ENCODE results near the gene ALPI. TPM values are rescaled to one million over a fixed set of nuclear protein-coding genes. Genes with fewer than 3 reads are reported as not detected.

The ALPI gene
- total and polyA plus RNA-seq, 4 donors, result 0.20 TPM; not detected in 3

DNA sequence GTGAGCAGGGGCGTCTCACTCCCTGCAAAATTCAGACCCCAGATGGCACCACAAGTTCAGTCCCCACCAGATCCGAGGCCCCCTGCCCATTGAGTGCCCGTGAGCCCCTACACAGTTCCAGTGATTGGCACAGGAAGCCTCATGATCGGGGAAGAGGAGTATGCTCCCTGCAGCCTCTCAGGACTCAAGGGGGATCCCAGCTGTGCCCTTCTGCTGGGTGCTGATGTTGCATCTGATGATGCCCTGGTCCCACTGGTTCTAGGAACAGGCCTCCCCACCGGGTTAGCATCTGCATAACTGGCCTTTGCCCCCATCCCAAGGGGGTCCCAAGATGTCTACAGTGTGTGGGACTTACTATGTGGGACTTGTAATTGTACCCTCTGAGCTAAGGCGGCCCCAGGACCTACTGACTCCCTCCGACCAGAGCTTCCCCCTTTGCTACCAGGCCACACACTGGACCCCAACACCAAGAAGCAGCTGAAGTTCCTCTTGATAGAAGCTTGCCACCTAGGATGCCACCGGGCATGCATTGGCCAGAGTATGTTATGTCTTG, 40.7 kb upstream of the ALPI start:
- no peaks in the 10 kb centered on the region for H3K9me3 ChIP-seq (ENCODE audit: control insufficient read depth, insufficient read depth, low read length)
- H3K4me3 ChIP-seq (ENCODE audit: low read depth, low read length), result no peak overlapping the region
- WGBS (ENCODE audit: insufficient coverage), result 92% methylated on average over 5 of the region's 8 CpGs
- peaks cover 41% of the 10 kb centered on the region for H3K27me3 ChIP-seq (ENCODE audit: control insufficient read depth, insufficient read depth, low read length)
- H3K36me3 ChIP-seq (ENCODE audit: control insufficient read depth, insufficient read depth, low read length), result no peaks in the 10 kb centered on the region
- H3K27ac ChIP-seq (ENCODE audit: low read depth, low read length), result no peak overlapping the region
- no peak for DNase-seq (ENCODE audit: low read depth in 4 of 6, low spot score in 6 of 6)
- H3K4me1 ChIP-seq (ENCODE audit: control insufficient read depth, insufficient read depth, low read length), result peaks cover 21% of the 10 kb centered on the region

DNA sequence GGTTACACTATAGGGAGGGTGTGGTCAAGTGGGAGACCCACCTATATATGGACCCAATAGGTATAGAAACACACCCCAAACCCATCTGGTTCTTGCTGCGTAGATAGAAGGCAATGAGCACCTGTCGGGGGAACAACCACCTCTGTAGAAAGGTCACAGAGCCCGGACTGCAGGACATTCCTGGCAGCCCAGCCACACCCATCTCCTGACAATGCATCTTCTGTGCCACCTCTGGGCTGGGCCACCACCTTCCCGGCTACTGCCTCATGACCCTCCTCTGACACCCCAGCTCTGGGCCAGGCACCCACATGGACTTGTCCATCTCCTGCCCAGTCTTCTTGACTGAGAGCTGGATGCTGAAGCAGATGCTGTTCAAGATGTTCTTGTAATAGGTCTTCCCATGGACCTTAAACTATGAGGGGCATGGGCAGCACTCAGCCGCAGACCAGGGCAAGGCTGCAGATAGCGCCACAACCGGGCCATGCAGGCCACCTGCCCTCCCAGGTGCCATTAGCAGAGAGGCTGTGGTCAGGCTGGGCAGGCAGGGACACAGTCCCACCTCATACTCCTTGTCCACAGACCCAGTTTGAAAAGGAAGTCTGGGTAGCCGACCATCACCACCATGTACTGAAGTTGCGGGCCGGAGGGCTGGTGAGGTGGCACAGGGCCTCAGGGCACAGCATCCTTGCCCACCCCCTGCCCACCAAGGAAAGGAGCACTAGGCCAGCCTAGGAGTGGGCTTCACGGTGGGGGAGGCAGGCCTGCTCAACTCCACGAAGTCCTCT, 40.0 kb upstream of the ALPI start:
- WGBS (ENCODE audit: insufficient coverage), result 93% methylated on average over 12 of the region's 12 CpGs
- H3K27me3 ChIP-seq (ENCODE audit: control insufficient read depth, insufficient read depth, low read length), result peaks cover 44% of the 10 kb centered on the region
- no peak for DNase-seq (ENCODE audit: low read depth in 4 of 6, low spot score in 6 of 6)

DNA sequence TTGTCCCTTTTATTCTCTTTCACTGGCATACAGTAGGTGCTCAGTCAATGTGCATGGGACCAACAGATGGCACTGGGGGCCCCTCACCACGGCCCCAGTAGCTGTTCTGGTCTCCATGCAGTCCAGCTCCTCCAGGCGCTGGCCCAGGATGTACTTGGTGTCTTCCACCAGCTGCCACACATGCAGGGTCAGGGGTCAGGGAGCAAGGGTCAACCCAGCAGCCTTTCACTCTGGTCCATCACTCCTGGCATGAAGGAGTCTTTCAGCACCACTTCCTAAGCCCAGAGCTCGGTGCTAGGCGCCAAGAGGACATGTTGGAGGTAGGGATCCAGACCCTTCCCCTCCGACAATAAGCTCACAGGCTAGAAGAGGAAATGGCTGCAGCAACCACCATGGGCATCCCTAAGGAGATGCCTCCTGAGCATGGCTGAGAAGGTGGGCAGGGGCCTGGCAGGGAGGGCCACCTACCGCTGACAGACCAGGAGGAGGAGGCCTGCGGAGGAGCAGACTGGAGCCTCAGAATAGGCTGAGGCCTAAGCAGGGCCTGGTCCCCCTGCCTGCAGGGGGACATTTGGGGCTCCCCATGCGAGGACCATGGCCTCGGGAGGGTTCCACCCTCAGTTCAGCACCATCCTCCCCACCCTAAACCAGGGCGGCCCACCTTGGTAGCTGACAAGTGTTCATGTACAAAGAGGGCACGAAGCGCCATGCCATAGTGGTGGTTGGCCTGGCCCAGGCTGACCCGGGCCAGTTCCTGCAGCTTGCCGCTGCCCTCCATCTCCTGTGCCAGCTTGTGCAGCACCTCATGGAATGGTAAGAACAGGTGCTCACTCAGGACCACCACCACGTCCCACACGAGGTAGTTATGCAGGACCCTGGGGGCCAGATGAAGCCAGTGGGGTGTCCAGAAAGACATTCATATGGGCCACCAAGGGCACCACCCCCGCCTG, 39.2 kb upstream of the ALPI start:
- H3K36me3 ChIP-seq (ENCODE audit: control insufficient read depth, insufficient read depth, low read length), result no peaks in the 10 kb centered on the region
- H3K4me3 ChIP-seq (ENCODE audit: low read depth, low read length), result no peak overlapping the region
- 88% methylated on average over 17 of the region's 17 CpGs for WGBS (ENCODE audit: insufficient coverage)
- H3K27me3 ChIP-seq (ENCODE audit: control insufficient read depth, insufficient read depth, low read length), result peaks cover 53% of the 10 kb centered on the region
- H3K9me3 ChIP-seq (ENCODE audit: control insufficient read depth, insufficient read depth, low read length), result no peaks in the 10 kb centered on the region
- H3K4me1 ChIP-seq (ENCODE audit: control insufficient read depth, insufficient read depth, low read length), result peaks cover 24% of the 10 kb centered on the region
- no peak overlapping the region for H3K27ac ChIP-seq (ENCODE audit: low read depth, low read length)
- no peak for DNase-seq (ENCODE audit: low read depth in 4 of 6, low spot score in 6 of 6)

More for the DNA sequence above, 40.0 kb upstream of the ALPI start:
- H3K4me3 ChIP-seq (ENCODE audit: low read depth, low read length), result no peak overlapping the region
- H3K9me3 ChIP-seq (ENCODE audit: control insufficient read depth, insufficient read depth, low read length), result no peaks in the 10 kb centered on the region
- no peaks in the 10 kb centered on the region for H3K36me3 ChIP-seq (ENCODE audit: control insufficient read depth, insufficient read depth, low read length)
- H3K27ac ChIP-seq (ENCODE audit: low read depth, low read length), result no peak overlapping the region
- H3K4me1 ChIP-seq (ENCODE audit: control insufficient read depth, insufficient read depth, low read length), result peaks cover 24% of the 10 kb centered on the region

DNA sequence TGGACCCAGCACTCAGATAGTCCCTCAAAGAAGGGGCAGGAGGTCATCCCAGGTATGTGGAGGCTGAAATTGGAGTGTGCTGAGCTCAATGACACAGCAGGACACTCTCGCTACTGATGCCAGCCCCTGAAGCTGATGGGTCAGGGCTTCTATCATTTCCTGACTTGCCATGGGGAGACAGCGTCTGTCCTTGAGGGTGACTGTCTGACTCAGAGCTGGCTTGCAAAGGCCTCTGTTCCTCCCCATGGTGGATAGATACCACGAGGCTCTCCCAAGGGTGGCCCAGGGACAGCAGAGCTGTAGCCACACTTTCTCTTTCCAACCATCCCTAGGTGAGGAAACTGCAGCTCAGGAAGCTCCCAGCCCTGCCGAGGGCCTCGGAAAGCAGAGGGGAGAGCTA, 38.5 kb upstream of the ALPI start:
- H3K9me3 ChIP-seq (ENCODE audit: control insufficient read depth, insufficient read depth, low read length), result no peaks in the 10 kb centered on the region
- no peak for DNase-seq (ENCODE audit: low read depth in 4 of 6, low spot score in 6 of 6)
- peaks cover 24% of the 10 kb centered on the region for H3K4me1 ChIP-seq (ENCODE audit: control insufficient read depth, insufficient read depth, low read length)
- H3K27me3 ChIP-seq (ENCODE audit: control insufficient read depth, insufficient read depth, low read length), result peaks cover 60% of the 10 kb centered on the region
- no peak overlapping the region for H3K27ac ChIP-seq (ENCODE audit: low read depth, low read length)
- no peak overlapping the region for H3K4me3 ChIP-seq (ENCODE audit: low read depth, low read length)
- 80% methylated on average over 5 of the region's 5 CpGs for WGBS (ENCODE audit: insufficient coverage)
- H3K36me3 ChIP-seq (ENCODE audit: control insufficient read depth, insufficient read depth, low read length), result no peaks in the 10 kb centered on the region

DNA sequence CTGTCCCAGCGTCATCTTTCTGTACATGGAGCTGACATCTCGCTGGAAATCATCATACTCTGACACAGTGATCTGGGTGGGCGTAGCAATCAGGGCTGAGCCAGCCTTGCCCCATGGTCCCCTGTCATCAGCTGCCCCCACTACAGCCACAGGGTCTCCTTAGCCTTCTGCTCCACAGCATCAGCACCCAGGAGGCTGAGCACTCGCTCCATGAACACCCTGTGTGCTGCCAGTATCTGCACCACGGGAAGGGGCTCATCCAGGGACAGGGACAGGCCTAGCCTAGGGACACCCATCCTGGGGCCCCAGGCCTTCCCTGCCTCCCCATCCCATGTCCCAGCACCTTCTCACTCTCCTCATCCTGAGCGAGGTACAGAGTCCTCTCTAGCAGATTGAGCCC, 37.9 kb upstream of the ALPI start:
- Histone ChIP-seq H3K9me3 (ENCODE audit: control insufficient read depth, insufficient read depth, low read length) (no peaks in the 10 kb centered on the region), H3K27me3 (ENCODE audit: control insufficient read depth, insufficient read depth, low read length) (peaks cover 57% of the 10 kb centered on the region), H3K36me3 (ENCODE audit: control insufficient read depth, insufficient read depth, low read length) (no peaks in the 10 kb centered on the region), H3K27ac (ENCODE audit: low read depth, low read length) (no peak overlapping the region), H3K4me1 (ENCODE audit: control insufficient read depth, insufficient read depth, low read length) (peaks cover 24% of the 10 kb centered on the region), H3K4me3 (ENCODE audit: low read depth, low read length) (no peak overlapping the region)
- no peak for DNase-seq (ENCODE audit: low read depth in 4 of 6, low spot score in 6 of 6)
- 77% methylated on average over 6 of the region's 6 CpGs for WGBS (ENCODE audit: insufficient coverage)

DNA sequence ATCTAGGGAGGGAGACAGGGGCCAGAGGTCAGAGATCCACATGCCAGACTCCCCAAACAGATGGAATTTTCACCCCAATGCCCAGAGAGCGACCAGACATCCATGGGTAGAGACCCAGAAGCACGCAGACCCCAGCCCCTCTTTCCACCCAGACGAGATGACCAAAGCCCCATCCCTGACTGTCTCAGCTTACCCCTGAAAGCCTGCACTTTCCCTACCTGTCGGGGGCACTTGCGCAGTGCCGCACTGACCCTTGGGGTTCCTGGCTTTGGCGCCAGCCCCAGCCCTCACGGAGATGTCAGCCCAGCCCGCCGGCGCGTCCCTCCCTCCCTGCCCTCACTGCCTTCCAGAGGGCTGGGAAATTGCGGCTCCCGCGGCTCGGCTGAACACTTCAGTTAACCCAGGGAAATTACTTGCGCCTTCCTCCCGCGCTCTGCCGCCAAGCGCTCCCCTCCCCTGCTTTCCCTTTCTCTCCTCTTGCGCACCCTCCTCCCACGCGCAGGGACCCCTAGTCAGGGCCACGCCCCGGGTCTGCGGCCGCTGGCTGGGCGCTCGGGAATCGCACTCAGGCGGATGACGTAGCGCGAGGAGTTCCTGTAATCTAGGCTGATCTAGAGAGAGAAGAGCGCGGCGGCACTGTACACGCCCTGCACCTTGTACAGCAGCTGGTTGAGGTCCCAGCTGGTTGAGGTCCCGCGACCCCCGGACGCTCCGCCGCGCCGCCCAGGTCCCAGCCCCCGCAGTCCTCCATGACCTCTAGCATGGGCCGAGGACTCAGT, 37.3 kb upstream of the ALPI start:
- Histone ChIP-seq H3K9me3 (ENCODE audit: control insufficient read depth, insufficient read depth, low read length) (no peaks in the 10 kb centered on the region), H3K4me1 (ENCODE audit: control insufficient read depth, insufficient read depth, low read length) (peaks cover 24% of the 10 kb centered on the region), H3K27me3 (ENCODE audit: control insufficient read depth, insufficient read depth, low read length) (peaks cover 57% of the 10 kb centered on the region), H3K36me3 (ENCODE audit: control insufficient read depth, insufficient read depth, low read length) (no peaks in the 10 kb centered on the region), H3K4me3 (ENCODE audit: low read depth, low read length) (peak overlapping the region; percentile 26), H3K27ac (ENCODE audit: low read depth, low read length) (no peak overlapping the region)
- 3% methylated on average over 48 of the region's 49 CpGs for WGBS (ENCODE audit: insufficient coverage)
- peak in 2 of 6 donors; percentile 29 to 59 for DNase-seq (ENCODE audit: low read depth in 4 of 6, low spot score in 6 of 6)

DNA sequence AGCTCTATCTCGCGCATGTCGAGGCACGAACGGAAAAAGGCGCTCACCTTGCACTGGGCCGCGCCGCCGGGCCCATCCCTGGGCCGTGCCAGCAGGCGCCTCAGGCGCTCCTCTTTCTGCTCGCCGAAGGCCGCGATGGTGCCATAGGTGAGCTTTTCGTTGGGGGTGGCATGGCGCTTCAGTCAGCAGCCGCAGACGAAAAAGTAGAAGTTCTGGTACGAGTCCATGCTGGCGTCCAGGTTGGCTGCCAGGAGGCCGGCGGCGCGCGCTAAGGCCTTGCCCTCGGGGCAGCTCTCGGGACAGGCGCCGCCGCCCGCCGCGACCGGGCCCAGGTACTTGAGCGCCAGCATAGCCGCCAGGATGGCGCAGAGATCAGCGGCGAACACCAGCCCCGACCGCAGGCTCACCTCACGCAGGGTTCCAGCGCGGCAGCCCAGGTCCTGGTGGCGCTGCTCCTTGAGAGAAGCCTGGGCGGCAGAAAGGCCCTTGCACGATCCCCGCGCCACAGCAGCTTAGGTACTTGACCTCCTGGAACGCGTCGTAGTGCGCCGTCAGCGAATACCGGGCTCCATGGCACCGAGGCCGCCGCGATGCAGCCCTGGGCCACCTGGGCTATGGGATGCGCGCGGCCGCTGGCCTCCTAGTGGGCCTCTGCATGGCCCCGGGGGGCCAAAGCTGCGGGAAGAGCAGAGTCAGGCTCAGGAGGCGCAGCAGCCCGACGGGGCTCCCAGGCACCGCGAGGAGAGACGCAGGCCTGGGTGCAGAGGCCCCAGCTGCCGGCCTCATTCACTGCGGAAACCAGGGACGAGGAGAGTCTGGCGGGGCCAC, 36.5 kb upstream of the ALPI start:
- H3K27me3 ChIP-seq (ENCODE audit: control insufficient read depth, insufficient read depth, low read length), result peaks cover 57% of the 10 kb centered on the region
- H3K27ac ChIP-seq (ENCODE audit: low read depth, low read length), result no peak overlapping the region
- H3K36me3 ChIP-seq (ENCODE audit: control insufficient read depth, insufficient read depth, low read length), result no peaks in the 10 kb centered on the region
- peaks cover 24% of the 10 kb centered on the region for H3K4me1 ChIP-seq (ENCODE audit: control insufficient read depth, insufficient read depth, low read length)
- DNase-seq (ENCODE audit: low read depth in 4 of 6, low spot score in 6 of 6), result no peak
- WGBS (ENCODE audit: insufficient coverage), result 2% methylated on average over 76 of the region's 79 CpGs
- H3K9me3 ChIP-seq (ENCODE audit: control insufficient read depth, insufficient read depth, low read length), result no peaks in the 10 kb centered on the region
- H3K4me3 ChIP-seq (ENCODE audit: low read depth, low read length), result peak overlapping the region; percentile 26

DNA sequence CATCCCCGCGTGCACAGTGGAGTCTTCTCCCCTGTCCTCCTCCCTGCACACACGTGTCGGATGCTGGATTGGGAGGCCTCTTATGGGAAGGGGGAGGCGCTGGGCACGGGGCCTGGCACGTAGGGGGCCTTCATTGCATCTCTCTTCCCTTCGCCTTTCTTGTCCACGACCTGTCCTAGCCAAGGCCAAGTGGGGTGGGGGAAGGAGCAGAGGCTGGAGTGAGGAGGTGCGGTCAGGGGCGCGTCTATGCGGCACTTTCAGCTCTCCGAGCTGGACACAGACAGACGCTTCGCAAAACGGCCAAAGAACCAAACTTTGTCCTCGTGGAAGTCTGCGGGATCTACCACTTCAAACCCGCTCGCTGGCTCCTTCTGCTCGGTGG, 35.9 kb upstream of the ALPI start:
- Histone ChIP-seq H3K4me1 (ENCODE audit: control insufficient read depth, insufficient read depth, low read length) (peaks cover 24% of the 10 kb centered on the region), H3K27me3 (ENCODE audit: control insufficient read depth, insufficient read depth, low read length) (peaks cover 57% of the 10 kb centered on the region), H3K36me3 (ENCODE audit: control insufficient read depth, insufficient read depth, low read length) (no peaks in the 10 kb centered on the region), H3K4me3 (ENCODE audit: low read depth, low read length) (no peak overlapping the region), H3K9me3 (ENCODE audit: control insufficient read depth, insufficient read depth, low read length) (no peaks in the 10 kb centered on the region), H3K27ac (ENCODE audit: low read depth, low read length) (no peak overlapping the region)
- DNase-seq (ENCODE audit: low read depth in 4 of 6, low spot score in 6 of 6), result no peak
- 4% methylated on average over 13 of the region's 22 CpGs for WGBS (ENCODE audit: insufficient coverage)
